GM20431 (cell line): Measurements from ENCODE around the gene MYMK.

Source experiments
- in situ Hi-C: fragments of 300-500 bp; cut with MseI, MboI; formaldehyde crosslinking; loops from one replicate; pipeline ENCODE4 v1.15.0; 2020; ENCODE audit warnings: low sequenced_read_pairs; ENCODE audit not compliant: unreplicated experiment

MYMK gene

GRCh38 chr9:133472277-133472645, 52.5 kb downstream of the MYMK start:
- in situ Hi-C loops = no loop called here

GRCh38 chr9:133471551-133472276, 53.0 kb downstream of the MYMK start:
- in situ Hi-C loops = no loop called here

- in situ Hi-C loops = no loop called here
Observed at GRCh38 chr9:133470988-133471387, 53.8 kb downstream of the MYMK start.

- in situ Hi-C loops = no loop called here
Observed at GRCh38 chr9:133470427-133470924, 54.3 kb downstream of the MYMK start.

GRCh38 chr9:133468777-133469421, 55.9 kb downstream of the MYMK start:
- in situ Hi-C loops = no loop called here

- in situ Hi-C loops = no loop called here
Observed at GRCh38 chr9:133468374-133468773, 56.4 kb downstream of the MYMK start.

GRCh38 chr9:133467101-133467500, 57.7 kb downstream of the MYMK start:
- in situ Hi-C loops = no loop called here

- in situ Hi-C loops = no loop called here
Observed at GRCh38 chr9:133465984-133466383, 58.8 kb downstream of the MYMK start.

GRCh38 chr9:133464638-133465037, 60.1 kb downstream of the MYMK start:
- in situ Hi-C loops = no loop called here
